ENCODE results near the gene UNC45B. TPM values are rescaled to one million over a fixed set of nuclear protein-coding genes. Genes with fewer than 3 reads are reported as not detected.

The UNC45B gene
- total RNA-seq, 1 experiment from 2014 or later, result not detected

GRCh38 chr17:35162755-35163154, 15.1 kb downstream of the UNC45B start:
- Histone ChIP-seq H3K4me3 (ENCODE audit: low read depth, low read length) (no peak overlapping the region), H3K4me1 (0 out of 2 replicates have a peak, but pooled peaks cover 4% of the 10 kb centered on the region), H3K9me3 (no peaks in the 10 kb centered on the region), H3K27me3 (replicated peaks; ENCODE audit: control insufficient read depth, insufficient read depth, low read length) (no peaks in the 10 kb centered on the region; the same call in 1 of the 2 replicates), H3K36me3 (ENCODE audit: control insufficient read depth, insufficient read depth, low read length) (no peaks in the 10 kb centered on the region)
- ChIA-PET CTCF (no interaction called here), POLR2A (no interaction called here)
- H3K36me3 Mint-ChIP-seq (ENCODE audit: insufficient read depth, unreplicated experiment), result no peaks in the 10 kb centered on the region
- DNase-seq, result no peak
- H3K4me3 Mint-ChIP-seq (ENCODE audit: unreplicated experiment), result no peak overlapping the region
- H3K9me3 Mint-ChIP-seq (ENCODE audit: unreplicated experiment), result no peaks in the 10 kb centered on the region
- no TSS peak for BruUV-seq (replicated peaks)
- intact Hi-C loops (cut with micrococcal nuclease; ENCODE audit: unreplicated experiment), result no loop called here
- TF ChIP-seq CTCF (IDR thresholded peaks at IDR 0.05; ENCODE audit: insufficient read depth in 1 of 2, low read depth in 1 of 2, low read length in 1 of 2, severe bottlenecking in 1 of 2, unreplicated experiment in 1 of 2), result no peak
- peaks cover 6% of the 10 kb centered on the region for H3K4me1 Mint-ChIP-seq (ENCODE audit: low read depth, unreplicated experiment)
- peaks cover 20% of the 10 kb centered on the region for H3K27me3 Mint-ChIP-seq (ENCODE audit: insufficient read depth, unreplicated experiment)
- no peak overlapping the region for H3K27ac Mint-ChIP-seq (ENCODE audit: unreplicated experiment)

- no peaks in the 10 kb centered on the region for H3K36me3 ChIP-seq (ENCODE audit: control insufficient read depth, insufficient read depth, low read length)
- no peak overlapping the region for H3K27ac Mint-ChIP-seq (ENCODE audit: unreplicated experiment)
- POLR2A ChIA-PET, result no interaction called here
- 0 out of 2 replicates have a peak, but pooled peaks cover 4% of the 10 kb centered on the region for H3K4me1 ChIP-seq
- CTCF ChIA-PET, result interaction anchor here (0.5 kb wide), 1 partner anchor 134 kb away, joined by 6 read pairs; no protein-coding TSS in a partner anchor
- no TSS peak for BruUV-seq (replicated peaks)
- peaks cover 20% of the 10 kb centered on the region for H3K27me3 Mint-ChIP-seq (ENCODE audit: insufficient read depth, unreplicated experiment)
- H3K27me3 ChIP-seq (replicated peaks; ENCODE audit: control insufficient read depth, insufficient read depth, low read length), result no peaks in the 10 kb centered on the region; the same call in 1 of the 2 replicates
- no peaks in the 10 kb centered on the region for H3K9me3 Mint-ChIP-seq (ENCODE audit: unreplicated experiment)
- H3K9me3 ChIP-seq, result no peaks in the 10 kb centered on the region
- H3K4me3 Mint-ChIP-seq (ENCODE audit: unreplicated experiment), result no peak overlapping the region
- no peak overlapping the region for H3K4me3 ChIP-seq (ENCODE audit: low read depth, low read length)
- no peak for DNase-seq
- no peak for TF ChIP-seq CTCF (IDR thresholded peaks at IDR 0.05; ENCODE audit: insufficient read depth in 1 of 2, low read depth in 1 of 2, low read length in 1 of 2, severe bottlenecking in 1 of 2, unreplicated experiment in 1 of 2)
- H3K4me1 Mint-ChIP-seq (ENCODE audit: low read depth, unreplicated experiment), result peaks cover 6% of the 10 kb centered on the region
- no peaks in the 10 kb centered on the region for H3K36me3 Mint-ChIP-seq (ENCODE audit: insufficient read depth, unreplicated experiment)
- intact Hi-C loops (cut with micrococcal nuclease; ENCODE audit: unreplicated experiment), result no loop called here
Observed at GRCh38 chr17:35163886-35164285, 16.3 kb downstream of the UNC45B start.

GRCh38 chr17:35164716-35165115, 17.1 kb downstream of the UNC45B start:
- peaks cover 6% of the 10 kb centered on the region for H3K4me1 Mint-ChIP-seq (ENCODE audit: low read depth, unreplicated experiment)
- no peaks in the 10 kb centered on the region for H3K36me3 Mint-ChIP-seq (ENCODE audit: insufficient read depth, unreplicated experiment)
- no peak for TF ChIP-seq CTCF (IDR thresholded peaks at IDR 0.05; ENCODE audit: insufficient read depth in 1 of 2, low read depth in 1 of 2, low read length in 1 of 2, severe bottlenecking in 1 of 2, unreplicated experiment in 1 of 2)
- Histone ChIP-seq H3K4me1 (0 out of 2 replicates have a peak, but pooled peaks cover 4% of the 10 kb centered on the region), H3K36me3 (ENCODE audit: control insufficient read depth, insufficient read depth, low read length) (no peaks in the 10 kb centered on the region), H3K4me3 (ENCODE audit: low read depth, low read length) (no peak overlapping the region), H3K27me3 (replicated peaks; ENCODE audit: control insufficient read depth, insufficient read depth, low read length) (no peaks in the 10 kb centered on the region; the same call in 1 of the 2 replicates), H3K9me3 (no peaks in the 10 kb centered on the region)
- POLR2A ChIA-PET, result no interaction called here
- H3K4me3 Mint-ChIP-seq (ENCODE audit: unreplicated experiment), result no peak overlapping the region
- intact Hi-C loops (cut with micrococcal nuclease; ENCODE audit: unreplicated experiment), result no loop called here
- no TSS peak for BruUV-seq (replicated peaks)
- no peaks in the 10 kb centered on the region for H3K9me3 Mint-ChIP-seq (ENCODE audit: unreplicated experiment)
- CTCF ChIA-PET, result no interaction called here
- peaks cover 20% of the 10 kb centered on the region for H3K27me3 Mint-ChIP-seq (ENCODE audit: insufficient read depth, unreplicated experiment)
- DNase-seq, result no peak
- no peak overlapping the region for H3K27ac Mint-ChIP-seq (ENCODE audit: unreplicated experiment)

Data from Caco-2 (cell line).